GM12872 (cell line): ENCODE data around the gene MANF.
A peak's percentile ranks its signal among the peaks of the same experiment; 100 is the strongest.

Experiments
- TF ChIP-seq, protein P1 (sequence below): IDR thresholded peaks from 3 replicates; pipeline ENCODE4 v1.5.1; 2011; ENCODE audit warnings: low read depth, mild to moderate bottlenecking, low read length, moderate library complexity; ENCODE audit not compliant: insufficient read depth

MANF gene

DNA sequence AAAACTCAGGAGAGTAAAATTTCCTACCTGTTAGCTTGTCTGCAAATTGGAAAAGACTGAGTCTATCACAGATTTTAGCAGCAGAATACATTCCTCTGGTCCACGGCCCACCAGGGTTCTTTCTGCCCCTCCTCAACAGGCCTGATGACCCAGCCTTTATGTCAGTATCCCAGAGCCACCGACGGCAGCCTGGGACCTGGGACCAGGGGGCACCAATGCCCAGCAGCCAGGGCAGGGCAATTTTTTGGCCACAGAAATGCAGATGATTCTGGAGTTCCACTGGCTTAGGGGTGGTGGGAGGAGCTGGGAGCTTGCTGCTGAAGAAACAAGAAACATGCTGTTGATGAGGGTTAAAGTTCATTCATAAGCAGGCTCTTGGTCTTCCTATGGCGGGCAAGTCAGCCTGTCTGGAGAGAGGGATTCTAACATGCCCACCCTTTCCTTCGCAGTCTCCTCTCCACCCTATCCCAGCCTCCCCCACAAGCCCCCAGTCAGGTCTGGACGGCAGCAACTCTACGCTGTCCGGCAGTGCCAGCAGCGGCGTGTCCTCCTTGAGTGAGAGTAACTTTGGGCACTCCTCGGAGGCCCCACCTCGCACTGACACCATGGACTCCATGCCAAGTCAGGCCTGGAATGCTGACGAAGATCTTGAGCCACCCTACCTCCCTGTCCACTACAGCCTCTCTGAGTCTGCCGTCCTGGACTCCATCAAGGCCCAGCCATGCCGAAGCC, 4.3 kb upstream of the MANF start:
- TF ChIP-seq, protein P1, sequence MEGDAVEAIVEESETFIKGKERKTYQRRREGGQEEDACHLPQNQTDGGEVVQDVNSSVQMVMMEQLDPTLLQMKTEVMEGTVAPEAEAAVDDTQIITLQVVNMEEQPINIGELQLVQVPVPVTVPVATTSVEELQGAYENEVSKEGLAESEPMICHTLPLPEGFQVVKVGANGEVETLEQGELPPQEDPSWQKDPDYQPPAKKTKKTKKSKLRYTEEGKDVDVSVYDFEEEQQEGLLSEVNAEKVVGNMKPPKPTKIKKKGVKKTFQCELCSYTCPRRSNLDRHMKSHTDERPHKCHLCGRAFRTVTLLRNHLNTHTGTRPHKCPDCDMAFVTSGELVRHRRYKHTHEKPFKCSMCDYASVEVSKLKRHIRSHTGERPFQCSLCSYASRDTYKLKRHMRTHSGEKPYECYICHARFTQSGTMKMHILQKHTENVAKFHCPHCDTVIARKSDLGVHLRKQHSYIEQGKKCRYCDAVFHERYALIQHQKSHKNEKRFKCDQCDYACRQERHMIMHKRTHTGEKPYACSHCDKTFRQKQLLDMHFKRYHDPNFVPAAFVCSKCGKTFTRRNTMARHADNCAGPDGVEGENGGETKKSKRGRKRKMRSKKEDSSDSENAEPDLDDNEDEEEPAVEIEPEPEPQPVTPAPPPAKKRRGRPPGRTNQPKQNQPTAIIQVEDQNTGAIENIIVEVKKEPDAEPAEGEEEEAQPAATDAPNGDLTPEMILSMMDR: no peak

DNA sequence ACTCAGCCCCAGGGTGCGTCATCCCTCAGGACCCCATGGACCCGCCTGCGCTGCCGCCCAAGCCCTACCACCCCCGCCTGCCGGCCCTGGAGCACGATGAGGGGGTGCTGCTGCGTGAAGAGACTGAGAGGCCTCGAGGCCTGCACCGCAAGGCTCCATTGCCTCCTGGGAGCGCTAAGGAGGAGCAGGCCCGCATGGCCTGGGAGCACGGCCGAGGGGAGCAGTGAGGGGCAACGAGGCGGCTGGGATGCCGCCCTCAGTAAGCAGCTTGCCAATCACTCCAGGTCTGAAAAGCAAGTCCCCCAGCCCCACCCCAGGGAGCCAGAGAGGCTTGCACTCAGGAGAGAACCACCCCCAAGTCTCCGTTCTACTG, 3.8 kb upstream of the MANF start:
- TF ChIP-seq, protein P1: no peak

DNA sequence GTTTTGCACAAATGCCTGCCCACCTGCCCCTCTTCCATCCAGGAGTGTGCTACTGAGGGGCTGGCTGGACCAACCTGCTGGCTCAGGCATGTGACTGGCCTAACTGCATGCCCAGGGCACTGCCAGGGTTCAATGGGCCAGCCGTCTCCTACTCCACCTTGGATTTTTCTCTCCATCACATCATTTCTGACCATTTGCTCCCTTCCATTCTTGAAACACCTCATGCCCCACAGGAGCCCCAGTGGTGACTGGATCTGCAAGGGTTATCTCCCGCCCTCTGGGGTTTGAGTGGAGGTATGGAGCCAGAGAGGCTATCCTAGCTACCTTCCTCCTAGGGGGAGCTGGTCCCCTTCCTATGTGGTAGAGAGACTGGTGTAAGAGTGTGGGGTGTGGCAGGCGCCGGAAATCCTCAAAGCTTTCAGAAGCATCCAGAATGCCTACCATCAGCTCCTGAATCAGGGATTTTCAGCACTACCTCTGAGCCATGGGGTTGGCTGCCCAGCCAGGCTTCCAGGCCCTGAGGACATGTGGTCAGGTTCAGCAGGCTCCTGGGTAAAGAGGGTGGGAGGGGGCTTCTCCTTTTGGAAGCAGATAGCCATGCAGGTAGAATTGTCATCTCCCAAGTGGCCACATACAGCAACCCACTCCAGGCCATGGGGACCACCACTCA, 2.9 kb upstream of the MANF start:
- TF ChIP-seq, protein P1: no peak

DNA sequence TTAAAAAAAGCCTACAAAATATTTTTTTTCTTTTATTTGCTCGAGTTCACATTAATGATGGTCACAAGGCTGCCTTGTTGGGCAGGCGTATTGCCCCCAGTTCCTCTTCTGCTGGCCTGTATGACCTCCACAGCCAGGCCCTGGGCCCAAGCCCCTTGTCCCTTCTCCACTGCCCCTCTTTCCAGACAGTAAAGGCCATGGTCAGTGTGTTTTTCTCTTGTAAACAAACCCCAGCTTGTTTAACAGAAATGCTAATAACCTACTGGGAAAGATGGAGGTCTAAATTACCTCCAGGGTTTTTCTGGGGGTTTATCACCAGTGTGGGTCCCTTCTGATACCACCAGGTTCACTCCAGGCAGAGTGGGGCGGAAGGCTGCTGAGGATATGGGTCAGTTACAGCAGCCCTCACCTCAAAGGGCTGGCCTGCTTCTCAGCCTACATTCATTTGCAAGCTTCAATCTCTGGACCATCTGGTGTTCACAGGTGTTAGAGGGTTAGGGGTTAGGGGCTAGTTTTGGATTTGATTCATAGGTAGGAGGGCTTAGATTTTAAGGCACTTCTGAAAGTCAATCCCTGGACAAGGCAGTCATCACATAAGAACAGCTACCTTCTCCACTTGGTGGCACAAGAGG, 2.0 kb upstream of the MANF start:
- TF ChIP-seq, protein P1: no peak

DNA sequence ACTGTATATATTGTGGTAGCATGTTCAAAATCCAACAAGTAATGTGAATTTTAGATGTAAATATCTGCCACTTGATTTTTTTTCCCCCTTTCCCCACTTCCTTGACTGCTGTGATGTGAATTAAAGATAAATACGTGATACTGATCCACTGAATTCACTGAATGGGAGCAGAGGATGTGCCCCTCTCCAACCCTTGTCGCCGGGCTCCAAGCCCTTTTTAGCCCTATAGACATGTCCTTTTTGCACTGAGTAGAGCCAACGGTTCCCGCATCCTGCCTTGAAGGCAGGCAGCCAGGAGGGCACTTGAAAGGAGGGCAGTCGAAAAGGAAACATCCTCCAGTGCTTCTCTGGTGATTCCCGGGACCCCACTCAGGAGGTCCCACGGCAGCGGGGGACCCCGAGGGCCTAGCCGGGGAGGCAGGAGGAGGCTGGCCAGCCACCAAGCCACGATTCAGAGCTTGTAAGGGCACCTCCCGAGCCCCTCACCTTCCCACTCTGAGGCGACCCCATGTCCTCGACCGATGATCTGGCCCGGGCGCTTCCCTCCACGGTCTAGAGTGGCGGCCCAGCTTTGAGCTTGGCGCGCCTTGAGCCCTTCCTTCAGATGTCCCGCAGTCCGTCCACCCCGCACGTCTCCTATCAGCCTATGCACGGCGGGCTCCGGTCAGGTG, 901 bp upstream of the MANF start:
- TF ChIP-seq, protein P1: no peak

DNA sequence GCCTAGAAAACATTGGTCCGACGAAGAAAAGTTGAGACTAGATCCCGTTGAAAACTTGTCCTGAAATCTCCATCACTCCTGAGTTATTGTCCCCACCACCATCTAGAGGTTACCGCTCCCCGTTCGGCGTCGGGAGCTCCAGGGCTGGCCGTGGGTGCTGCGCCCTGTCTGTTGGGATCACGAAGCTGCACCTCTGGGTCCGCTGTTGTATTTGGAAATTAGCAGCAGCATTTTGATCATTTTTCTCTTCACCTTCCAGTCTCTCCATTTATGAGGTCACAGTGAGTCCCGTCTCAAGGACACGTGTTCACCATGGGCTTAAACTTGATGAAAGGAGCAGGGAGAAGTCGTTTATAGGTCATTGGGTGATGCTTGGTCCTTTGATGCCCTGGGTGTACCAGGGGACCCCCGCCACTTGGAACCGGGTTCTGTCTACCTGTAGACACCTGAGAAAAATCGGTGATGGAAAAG, 565 bp downstream of the MANF start:
- TF ChIP-seq, protein P1: no peak

DNA sequence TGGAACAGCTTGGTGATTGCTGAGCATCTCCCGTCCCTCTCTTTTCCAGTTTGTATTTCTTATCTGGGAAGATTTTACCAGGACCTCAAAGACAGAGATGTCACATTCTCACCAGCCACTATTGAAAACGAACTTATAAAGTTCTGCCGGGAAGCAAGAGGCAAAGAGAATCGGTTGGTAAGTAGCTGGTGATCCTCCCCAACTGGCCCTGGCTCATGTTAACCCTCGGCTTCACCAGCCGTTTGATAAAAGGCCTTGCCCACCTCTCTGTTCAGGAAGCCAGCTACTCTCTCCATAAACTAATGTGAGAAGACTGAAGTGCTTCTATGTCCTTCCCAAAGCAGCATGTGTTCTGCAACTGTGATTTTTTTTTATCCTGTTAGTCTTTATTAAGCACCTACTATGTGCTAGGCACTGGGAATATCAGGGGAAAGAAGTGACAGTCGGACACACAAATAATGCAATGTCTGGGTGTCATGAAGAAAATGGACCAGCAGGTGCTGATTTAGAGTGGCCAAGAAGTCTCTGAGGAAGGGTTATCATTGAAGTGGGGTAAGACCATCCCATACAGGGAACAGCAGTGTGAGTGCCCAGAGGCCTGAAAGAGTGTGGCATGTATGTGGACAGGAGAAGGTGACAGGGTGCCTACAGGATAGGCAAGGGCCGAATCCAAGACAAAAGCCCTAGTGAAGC, 1.2 kb downstream of the MANF start:
- TF ChIP-seq, protein P1: 0 out of 3 replicates have a peak, but pooled peaks have one; percentile 13
